NCI-H446 treated with DMSO at 0.1 percent for 48 hours (cell line): ENCODE data around the gene SRRM3.
A peak's percentile ranks its signal among the peaks of the same experiment; 100 is the strongest.
"Not testable (repeated sequence)": the region's sequence is repeated elsewhere in the genome, so short reads cannot be mapped to it uniquely, and the experiment has no call there.

ENCODE experiments used
- DNase-seq: peaks from one replicate; lab custom pipeline; 2025; lab: John Stamatoyannopoulos, UW

The SRRM3 gene

DNA sequence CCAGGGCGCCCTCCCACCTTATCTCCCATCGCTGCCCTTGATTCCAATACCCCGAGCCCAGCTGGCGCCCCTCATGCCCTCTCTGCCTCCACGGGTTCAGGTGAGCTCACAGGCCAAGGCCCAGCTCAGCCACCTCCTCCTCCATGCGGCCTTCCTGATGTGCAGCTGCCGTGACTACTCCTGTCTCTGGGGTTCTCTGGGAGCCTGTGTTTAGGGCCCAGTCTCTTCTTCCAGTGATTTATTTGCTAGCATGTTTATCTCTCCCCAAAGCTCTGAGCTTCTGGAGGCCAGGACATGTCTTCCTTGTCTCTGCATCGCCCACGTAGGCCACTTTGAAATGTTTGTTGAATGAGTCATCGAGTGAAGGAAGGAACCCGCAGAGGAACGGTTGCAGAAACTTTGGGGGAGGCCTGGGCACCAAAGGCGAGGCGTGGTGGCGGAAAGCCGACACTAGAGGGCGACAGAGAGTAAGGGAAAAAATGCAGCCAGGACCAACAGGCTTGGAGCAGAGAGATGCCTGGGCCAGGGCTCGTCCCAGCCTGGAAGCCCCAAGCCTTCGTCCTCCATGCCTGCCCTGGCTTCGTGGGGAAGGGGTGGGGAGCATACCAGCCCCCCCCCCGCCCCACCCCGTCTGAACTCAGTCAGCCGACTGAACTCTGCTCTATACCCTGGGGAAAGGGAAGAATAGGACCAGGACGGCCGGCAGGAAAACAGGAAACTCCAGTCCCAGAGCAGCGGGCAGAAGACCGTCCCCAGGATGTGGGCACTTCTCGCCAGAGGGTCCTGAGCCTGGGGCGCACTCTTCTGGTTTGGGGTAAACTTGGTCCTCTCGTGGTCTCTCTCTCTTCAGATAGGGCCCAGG, 89.9 kb downstream of the SRRM3 start:
- DNase-seq = no peak

DNA sequence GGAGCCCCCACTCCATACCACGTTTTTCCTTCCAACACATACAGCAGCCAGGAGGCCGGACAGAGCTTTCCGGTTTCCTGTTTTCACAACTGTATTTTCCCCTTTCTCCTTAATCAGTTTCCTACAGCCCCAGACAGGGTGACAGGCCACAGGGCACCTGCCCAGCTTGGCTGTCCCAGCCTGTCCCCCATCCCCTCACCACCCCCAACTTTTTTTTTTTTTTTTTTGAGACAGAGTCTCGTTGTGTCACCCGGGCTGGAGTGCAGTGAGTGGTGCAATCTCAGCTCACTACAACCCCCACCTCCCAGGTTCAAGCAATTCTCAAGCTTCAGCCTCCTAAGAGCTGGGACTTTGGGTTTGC, 90.5 kb downstream of the SRRM3 start:
- no peak for DNase-seq

DNA sequence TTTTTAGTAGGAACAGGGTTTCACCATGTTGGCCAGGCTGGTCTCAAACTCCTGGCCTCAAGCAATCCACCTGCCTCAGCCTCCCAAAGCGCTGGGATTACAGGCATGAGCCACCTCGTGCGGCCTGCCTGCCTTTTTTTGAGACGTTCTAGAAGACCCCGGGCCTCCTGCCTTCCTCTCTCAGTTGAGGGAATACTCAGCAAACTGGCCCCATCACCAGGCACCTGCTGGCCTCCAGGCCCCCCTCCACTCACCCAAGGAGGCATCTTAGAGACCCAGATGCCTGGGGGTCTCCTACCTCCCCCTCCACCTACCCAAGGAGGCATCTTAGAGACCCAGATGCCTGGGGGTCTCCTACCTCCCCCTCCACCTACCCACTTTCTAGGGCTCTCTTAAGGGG, 91.2 kb downstream of the SRRM3 start:
- not testable (repeated sequence) for DNase-seq

DNA sequence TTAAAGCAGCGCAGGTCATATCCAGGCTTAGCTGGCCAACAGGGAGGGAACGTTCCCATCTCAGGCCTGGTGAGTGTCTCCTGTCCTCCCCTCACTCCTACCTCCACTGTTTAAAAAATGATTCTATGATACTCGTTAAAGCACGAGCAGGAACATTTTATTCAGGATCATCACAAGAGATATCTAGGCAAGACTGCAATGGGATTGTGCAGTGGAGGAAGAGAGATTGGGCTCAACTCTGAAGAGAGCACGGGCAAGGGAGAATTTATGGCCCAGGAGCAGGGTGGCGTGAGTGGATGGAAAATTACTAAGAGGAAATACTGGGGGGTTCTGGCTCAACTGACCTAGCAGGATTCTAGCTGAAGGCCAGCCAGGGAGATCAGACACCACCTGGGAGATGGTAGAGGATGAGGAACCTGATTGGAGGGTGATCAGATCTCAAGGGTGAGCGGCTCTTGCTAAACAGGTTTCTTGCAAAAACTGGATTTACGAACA, 91.8 kb downstream of the SRRM3 start:
- DNase-seq = no peak

DNA sequence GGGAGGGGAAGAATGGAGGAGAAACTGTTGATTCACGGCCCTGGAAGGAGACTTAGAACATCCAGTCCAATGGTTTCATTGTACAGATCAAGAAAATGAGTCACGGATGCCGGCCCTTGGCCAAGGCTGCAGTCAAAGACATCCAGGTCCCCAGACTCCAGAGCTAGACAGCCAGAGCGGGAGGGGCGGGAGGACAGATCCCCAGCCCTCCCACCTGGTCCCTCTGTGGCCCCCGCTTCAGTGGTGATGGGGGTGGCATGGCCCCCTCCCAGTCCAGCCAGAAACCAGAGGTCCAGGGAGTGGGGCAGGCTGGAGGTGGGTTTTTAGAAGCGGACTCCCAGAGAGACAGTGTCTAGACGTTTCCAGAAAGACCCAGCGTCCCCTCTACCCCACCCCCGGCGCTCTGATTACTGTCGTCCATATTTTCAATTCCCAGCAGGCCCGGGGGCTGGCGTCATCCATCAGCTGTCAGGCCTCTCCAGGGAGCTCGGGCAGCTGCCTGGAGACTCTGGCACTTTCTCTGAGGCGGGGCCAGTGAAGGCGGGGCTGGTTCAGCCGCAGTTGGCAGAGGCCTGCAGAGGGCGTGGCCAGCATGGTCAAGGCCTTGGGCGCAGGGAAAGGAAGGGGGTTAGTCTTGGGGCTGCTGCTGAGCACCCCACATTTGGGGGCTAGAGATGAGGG, 92.8 kb downstream of the SRRM3 start:
- peak; percentile 61 for DNase-seq

DNA sequence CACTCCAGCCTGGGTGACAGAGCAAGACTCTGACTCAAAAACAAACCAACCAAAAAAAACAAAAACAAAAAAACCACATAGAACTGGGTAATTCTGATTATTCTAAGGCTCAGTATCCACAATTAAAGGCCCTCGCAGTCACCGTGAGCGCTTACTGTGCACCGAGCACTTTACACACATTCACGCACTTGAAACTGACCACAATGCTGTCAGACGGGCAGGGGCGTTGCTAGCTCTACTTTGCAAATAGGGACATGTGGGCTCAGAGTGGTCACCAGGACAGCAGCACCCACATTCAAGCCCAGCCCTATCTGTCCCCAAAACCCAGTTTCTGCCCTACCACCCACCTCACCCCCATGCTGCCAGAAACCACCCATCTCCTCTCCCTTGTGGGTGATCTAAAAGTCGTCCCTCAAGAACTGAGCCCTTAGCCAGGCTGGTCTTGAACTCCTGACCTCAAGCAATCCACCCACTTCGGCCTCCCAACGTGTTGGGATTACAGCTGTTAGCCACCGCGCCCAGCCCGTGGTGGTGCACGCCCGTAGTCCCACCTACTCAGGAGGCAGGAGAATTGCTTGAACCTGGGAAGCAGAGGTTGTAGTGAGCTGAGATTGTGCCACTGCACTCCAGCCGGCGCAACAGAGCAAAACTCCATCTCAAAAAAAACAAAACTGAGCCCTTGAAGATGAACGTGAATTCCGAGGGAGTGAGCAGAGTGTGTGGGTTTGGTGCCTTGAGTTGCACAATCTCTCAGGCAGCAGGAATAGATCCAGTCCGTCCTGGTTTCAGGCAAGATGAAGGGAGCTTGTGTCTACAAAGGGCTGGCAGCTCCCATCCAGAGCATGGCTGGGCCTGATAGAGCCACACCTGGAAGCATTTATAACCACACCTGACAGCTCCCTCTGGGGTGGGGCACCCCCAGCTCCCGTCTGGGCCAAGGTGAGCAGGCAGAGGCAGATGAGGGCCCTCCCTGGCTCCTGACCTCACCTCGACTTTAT, 95.3 kb downstream of the SRRM3 start:
- no peak for DNase-seq

DNA sequence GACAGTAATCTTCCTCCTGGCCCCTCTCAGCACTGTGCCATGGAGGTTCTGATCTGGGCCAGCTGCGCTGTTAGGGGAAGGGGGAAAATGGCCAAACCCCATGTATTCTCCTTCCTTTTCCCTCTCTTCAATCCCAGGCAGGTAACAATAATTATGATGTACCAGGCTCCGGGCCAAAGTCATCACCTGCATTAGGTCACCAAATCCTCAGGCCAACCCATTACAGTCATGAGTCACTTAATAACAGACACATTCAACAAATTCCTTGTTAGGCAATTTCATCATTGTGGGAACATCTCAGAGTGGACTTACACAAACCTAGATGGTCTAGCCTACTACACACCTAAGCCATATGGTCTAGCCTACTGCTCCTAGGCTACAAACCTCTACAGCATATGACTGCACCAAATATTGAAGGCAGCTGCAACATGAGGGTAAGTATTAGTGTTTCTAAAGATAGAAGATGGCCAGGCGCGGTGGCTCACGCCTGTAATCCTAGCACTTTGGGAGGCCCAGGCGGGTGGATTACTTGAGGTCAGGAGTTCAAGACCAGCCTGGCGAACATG, 98.6 kb downstream of the SRRM3 start:
- DNase-seq = no peak

DNA sequence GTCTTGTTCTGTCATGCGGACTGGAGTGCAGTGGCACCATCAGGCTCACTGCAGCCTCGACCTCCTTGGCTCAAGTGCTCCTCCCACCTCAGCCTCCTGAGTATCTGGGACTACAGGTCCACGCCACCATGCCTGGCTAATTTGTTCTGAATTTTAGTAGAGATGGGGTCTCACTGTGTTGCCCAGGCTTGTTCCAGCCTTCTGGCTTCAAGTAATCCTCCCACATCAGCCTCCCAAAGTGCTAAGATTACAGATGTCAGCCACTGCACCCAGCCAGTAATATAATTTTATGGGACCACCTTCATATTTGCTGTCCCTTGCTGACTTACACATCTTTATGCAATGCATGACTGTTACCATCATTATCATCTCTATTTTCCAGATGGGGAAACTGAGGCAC, 99.3 kb downstream of the SRRM3 start:
- DNase-seq = no peak

DNA sequence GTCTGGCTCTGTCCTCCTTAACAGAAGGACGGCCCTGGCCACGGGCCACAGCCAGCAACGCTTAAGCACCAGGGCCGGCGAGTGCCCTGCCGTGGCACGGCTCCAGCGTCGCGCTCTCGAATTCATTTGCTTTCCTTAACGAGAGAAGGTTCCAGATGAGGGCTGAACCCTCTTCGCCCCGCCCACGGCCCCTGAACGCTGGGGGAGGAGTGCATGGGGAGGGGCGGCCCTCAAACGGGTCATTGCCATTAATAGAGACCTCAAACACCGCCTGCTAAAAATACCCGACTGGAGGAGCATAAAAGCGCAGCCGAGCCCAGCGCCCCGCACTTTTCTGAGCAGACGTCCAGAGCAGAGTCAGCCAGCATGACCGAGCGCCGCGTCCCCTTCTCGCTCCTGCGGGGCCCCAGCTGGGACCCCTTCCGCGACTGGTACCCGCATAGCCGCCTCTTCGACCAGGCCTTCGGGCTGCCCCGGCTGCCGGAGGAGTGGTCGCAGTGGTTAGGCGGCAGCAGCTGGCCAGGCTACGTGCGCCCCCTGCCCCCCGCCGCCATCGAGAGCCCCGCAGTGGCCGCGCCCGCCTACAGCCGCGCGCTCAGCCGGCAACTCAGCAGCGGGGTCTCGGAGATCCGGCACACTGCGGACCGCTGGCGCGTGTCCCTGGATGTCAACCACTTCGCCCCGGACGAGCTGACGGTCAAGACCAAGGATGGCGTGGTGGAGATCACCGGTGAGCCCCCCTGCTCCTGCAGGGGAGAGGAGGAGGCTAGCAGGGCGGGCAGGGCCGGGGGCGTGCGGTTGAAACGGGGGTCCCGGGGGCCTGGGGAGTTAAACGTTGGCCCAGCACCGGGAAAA, 100.9 kb downstream of the SRRM3 start, which contains the start of gene HSPB1:
TSS of gene HSPB1 (plus strand) at position 327 of the 855 bp plus-strand sequence. CDS start at position 367, 40 bp downstream.
- peak; percentile 82 for DNase-seq

DNA sequence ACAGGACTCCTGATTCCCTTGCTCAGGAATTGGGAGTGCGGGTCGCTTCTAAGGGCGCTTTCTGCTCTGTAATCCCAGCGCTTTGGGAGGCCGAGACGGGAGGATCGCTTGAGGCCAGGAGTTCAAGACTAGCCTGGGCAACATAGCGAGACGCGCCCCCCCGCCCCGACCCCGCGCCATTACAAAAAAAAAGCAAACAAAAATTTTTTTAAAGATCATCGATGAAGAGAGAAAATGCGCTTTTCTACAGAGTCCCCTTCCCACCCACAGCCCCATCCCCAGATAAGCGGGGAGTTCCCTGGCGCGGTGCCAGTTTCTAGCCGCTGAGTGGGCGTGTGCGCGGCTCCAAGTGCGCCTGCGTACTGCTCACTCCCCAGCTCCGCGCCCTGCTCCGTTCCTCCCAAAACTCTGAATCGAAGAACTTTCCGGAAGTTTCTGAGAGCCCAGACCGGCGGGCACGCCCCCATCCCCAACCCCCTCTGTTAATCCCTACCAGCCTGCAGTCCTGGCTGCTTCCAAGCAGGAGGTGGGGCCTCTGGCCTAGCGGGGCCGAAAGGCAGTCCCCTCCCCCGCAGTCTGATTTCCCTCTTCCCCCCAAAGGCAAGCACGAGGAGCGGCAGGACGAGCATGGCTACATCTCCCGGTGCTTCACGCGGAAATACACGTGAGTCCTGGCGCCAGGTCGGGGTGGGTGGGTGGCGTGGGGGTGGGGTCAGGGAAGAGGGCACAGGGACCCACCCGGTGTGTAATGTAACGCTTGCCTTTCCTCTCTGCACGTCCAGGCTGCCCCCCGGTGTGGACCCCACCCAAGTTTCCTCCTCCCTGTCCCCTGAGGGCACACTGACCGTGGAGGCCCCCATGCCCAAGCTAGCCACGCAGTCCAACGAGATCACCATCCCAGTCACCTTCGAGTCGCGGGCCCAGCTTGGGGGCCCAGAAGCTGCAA, 101.8 kb downstream of the SRRM3 start:
- peak; percentile 49 for DNase-seq

DNA sequence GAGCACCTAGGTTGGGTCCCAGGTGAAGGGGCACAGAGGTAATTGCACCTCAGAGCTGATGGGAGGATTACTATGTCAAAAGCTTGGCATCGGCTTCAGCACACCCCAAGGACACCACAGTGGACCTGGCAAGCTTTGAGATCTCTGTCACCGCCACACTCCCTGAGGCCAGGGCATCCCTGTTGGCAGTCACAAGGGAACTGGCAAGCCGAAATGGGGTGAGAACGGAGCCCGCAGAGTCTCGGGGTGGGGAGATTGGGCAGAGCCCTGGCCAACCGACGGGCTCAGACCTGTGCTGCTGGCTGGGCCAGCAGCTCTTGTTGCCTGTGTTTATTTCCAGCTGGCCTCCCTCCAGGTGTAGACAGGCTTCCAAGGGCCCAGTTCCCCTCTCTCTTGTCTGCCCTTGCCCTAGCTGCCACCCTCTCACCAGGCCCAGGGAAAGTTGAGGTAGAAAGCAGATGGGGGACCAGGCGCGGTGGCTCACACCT, 103.2 kb downstream of the SRRM3 start:
- DNase-seq = peak; percentile 55

DNA sequence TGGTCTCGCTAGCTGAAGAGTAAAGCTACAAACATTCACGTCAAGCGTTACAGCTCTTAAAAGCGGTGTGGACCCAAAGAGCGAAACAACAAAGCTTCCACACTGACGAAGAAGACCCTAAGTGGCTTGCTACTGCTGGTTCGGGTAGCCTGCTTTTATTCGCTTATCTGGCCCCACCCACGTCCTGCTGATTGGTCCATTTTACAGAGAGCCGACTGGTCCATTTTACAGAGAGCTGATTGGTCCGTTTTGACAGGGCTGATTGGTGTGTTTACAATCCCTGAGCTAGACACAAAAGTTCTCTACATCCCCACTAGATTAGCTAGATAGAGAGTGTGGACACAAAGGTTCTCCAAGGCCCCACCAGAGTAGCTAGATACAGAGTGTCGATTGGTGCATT, 107.2 kb downstream of the SRRM3 start:
- DNase-seq = not testable (repeated sequence)

DNA sequence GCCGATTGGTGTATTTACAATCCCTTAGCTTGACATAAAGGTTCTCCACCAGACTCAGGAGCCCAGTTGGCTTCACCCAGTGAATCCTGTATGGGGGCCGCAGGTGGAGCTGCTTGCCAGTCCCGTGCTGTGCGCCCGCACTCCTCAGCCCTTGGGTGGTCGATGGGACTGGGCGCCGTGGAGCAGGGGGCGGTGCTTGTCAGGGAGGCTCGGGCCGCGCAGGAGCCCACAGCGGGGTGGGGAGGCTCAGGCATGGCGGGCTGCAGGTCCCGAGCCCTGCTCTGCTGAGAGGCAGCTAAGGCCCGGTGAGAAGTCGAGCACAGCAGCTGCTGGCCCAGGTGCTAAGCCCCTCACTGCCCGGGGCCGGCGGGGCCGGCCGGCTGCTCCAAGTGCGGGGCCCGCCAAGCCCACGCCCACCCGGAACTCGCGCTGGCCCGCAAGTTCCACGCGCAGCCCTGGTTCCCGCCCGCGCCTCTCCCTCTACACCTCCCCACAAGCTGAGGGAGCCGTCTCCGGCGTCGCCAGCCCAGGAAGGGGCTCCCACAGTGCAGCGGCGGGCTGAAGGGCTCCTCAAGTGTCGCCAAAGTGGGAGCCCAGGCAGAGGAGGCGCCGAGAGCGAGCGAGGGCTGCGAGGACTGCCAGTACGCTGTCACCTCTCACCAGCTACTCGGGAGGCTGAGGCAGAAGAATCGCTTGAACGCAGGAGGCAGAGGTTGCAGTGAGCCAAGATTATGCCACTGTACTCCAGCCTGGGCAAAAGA, 107.8 kb downstream of the SRRM3 start:
- not testable (repeated sequence) for DNase-seq

DNA sequence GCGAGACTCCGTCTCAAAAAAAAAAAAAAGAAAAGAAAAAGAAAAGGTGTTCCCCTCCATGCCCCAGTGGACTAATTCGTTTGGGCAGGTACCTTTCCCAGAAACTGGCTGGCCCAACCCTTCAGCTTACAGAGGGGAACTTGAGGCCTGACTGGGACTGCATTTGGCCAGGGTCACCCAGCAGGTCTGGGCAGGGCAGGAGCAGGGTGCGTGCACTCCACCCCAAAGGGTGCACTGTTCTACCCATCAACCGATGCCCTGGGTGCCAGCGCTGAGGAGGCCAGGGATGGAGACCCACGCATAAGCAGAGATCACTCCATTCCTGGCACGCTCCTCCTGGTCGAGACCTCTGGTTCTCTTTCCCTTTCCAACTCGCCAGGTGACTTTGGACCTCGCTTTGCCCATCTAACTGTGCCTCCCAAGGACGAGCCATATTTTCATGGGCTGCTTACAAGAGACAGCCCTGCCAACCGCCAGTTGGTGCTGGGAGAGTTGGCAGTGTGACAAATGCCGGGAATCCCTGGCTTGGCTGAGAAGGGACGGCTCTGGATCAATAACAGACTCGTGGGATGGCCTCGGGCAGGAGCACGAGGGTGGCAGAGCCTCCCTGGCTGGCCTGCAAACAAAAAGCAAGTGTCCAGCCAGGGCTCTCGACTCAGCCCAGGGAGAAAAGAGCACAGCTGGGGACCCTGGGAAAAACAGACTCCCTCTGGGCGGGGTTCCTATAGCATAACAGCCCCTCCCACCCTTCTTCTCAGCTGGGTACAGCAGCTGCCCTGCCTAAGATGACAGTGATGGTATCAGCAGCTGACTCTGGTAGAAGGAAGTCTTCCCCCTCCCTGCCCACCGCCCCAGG, 108.6 kb downstream of the SRRM3 start:
- DNase-seq = peak; percentile 68

DNA sequence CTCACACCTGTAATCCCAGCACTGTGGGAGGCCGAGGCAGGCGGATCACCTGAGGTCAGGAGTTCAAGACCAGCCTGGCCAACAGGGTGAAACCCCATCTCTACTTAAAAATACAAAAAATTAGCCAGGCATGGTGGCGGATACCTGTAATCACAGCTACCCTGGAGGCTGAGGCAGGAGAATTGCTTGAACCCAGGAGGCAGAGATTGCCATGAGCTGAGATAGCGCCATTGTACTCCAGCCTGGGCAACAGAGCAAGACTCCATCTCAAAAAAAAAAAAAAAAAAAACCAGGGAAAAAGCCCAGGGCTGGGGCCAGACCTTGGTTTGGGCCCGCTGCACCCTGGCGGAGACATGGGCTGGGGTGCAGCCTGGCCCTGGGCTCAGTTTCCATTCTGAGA, 110.1 kb downstream of the SRRM3 start:
- not testable (repeated sequence) for DNase-seq

DNA sequence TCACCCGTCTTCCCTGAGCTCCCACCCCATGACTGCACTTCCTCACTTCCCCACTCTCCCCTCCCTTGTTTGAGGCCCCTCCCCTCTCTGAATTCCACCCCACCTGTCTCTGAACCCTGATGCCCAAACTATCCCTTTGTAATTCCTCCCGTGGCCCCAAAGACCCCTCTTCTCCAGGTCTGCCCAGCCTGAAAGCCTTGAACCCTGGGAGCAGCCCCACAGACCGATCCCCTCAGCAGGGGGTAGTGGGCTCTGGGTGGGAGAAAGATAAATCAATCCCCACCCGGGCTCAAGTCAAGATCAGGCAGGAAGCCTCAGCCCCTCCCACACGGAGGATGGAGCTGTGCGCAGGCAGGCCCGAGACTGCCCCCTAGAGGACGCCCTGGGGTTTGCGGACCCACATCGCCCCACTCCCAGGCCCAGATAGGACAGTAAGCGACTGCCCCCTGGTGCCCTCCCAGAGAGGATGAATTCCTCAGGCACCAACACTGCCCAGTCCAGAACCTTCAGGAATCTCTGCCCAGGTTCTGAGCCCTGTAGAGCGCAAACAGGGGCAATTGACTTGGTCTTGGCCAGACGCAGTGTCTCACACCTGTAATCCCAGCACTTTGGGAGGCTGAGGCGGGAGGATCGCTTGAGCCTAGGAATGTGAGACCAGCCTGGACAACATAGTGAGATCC, 112.5 kb downstream of the SRRM3 start:
- peak; percentile 38 for DNase-seq

DNA sequence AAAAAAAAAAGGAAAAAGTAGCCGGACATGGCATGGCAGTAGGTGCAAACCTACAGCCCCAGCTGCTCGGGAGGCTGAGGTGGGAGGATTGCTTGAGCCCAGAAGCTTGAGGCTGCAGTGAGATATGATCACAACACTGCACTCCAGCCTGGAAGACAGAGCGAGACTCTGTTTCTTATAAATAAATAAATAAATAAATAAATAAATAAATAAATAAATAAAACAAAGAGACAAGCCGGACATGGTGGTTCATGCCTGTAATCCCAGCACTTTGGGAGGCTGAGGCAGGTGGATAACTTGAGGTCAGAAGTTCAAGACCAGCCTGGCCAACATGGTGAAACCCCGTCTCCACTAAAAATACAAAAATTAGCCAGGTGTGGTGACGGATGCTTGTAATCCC, 113.0 kb downstream of the SRRM3 start:
- DNase-seq = not testable (repeated sequence)
